ENCODE data around the gene TIE1.
A peak's percentile ranks its signal among the peaks of the same experiment; 100 is the strongest.
"Not testable (repeated sequence)": the region's sequence is repeated elsewhere in the genome, so short reads cannot be mapped to it uniquely, and the experiment has no call there.

The TIE1 gene

DNA sequence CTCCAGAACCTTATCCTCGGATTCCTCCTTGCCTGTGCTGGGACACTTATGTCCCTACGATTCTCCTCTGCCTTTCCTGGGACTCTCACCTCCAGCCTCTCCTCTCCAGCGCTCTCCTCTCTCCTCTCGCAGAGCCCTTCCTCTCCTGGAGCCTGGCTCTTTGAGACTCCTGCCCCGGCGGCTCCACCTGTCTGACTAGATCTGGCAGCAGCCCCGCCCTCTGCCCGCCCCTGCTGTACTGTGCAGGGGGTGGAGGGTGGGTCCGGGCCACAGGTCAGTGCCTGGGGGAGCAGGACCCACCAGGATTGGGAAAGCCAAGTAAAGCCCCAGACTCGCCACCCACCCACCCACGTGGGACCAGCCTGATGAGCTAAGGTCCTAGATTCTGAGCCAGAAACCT is 65.4 kb downstream of the TIE1 start:
- DNase-seq: no peak

DNA sequence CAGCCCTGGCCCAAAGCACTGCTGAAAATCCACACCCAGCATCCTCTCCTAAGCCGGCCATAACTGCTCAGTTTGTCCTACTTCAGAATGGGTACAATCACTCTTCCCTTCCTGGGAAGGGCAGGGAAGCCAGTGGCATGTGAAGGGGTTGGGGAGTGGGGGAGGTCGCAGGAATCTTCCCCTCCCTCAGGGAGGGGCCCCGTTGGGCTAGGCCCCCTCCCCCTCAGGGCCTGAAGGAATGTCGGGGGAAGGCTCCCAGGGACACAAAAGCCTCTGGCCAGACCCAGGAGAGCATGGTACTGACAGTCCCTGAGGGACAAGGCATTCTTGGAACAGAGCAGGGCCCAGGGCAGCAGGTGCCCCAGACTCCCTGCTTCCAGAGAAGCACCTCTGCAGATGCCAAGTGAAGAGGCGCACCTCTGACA is 65.8 kb downstream of the TIE1 start:
- DNase-seq: no peak

DNA sequence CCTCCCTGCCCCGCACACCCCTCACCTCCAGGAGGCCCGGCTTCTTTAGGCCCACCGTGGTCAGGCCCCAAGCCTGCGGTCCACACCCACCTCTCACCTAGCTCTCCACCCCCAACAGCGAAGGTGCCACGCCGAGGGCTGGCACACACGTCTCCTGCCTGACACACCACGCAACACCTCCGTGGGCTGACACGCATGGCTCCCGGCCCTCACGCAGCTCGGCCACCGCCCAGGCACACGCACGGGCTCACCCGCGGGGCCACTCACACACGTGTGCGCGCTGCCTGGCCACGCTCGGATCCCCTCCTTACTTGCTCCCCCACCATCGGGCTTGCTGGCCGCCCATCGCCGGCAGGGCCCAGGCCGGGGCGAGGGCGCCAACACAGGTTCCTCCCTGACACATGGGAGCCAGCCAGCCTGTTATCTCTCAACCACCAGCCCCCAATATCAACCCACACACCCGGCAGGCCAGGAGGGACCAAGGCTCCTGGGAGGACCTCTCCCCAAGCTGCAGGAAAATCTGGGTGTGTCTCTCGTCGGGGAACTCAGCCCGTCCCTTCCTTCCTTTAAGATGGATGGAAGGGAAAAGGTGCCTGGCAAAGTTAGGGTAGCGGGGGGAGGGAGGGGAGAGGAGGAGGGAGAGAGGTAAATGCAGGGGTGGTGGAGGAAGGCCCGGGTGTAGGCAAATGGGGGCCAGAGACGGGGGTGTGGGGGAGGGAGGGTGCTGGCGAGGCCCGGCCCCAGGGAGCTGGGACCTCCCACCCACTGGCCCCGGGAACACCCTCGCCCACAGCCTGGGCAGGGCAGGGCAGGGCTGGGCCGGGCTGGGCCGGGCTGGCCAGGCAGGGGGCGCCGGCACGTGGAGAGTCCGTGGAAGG is 66.5 kb downstream of the TIE1 start:
- DNase-seq: peak; percentile 80

DNA sequence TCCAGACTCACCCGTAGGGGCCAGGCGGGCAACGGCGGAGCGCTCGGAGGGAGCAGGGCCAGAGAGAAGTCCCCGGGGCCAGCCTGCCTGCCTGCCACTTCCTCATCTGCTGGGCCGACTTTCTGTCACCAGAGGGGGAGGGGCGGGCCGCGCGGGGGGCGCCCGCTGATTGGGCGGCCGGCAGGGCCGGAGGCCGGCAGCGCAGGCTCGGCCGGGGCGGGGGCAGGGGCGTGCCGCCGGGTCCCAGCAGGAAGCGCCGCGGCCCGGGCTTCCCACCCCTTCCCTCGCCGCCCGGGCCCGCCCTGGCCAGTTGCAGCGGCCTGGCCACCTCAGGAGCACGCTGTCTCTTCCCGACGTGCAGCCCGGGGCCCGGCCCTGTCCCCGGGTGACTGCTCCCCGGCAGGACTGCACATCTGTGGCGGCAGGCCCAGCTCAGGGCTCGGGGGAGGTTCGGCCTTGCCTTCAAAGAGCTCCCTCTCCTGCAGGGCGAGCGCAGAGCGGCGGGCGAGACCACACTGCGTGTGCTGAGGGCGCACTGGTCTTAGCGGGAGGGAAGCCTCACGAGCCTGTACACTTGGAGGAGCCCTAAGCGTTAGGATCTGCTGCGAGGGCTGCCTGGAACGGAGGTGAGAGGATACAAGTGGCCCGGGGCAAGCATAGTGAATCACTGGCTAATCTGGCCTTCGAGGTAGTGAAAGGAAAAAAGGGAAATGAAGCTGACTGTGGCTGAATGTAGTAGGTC is 67.3 kb downstream of the TIE1 start, which contains the start of gene ELOVL1:
TSS of gene ELOVL1 (minus strand) at position 108 of the 742 bp plus-strand sequence. CDS start 2,402 bp downstream, outside the sequence.
- peak; percentile 82 for DNase-seq

DNA sequence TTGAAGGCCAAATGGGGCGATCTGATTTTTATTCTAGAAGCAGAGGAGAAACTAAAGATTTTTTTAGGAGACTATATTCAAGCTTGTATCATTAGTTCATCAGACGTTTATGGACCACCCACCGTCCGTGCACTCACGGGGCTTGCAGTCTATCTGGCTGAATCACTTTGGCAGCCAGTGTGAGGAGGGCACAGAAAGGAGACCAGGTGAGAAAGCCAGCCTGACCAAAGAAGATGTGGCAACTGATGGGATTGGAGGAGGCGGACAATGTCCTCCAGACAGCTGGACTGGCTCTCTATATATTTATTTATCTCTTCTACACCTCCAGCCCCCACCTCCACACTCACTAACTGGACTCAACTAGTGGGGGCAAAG is 67.9 kb downstream of the TIE1 start:
- DNase-seq: peak; percentile 11

DNA sequence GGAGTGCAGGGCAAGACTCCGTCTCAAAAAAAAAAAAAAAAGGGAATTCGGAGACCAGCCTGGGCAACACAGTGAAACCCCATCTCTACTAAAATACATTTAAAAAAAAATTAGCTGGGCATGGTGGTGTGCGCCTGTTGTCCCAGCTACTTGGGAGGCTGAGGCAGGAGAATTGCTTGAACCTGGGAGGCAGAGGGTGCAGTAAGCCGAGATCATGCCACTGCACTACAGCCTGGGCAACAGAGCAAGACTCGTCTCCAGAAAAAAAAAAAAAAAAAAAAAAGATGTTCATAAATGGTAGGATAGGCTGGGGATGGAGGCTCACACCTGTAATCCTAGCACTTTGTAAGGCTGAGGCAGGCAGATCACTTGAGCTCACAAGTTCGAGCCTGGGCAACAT is 69.0 kb downstream of the TIE1 start:
- not testable (repeated sequence) for DNase-seq

DNA sequence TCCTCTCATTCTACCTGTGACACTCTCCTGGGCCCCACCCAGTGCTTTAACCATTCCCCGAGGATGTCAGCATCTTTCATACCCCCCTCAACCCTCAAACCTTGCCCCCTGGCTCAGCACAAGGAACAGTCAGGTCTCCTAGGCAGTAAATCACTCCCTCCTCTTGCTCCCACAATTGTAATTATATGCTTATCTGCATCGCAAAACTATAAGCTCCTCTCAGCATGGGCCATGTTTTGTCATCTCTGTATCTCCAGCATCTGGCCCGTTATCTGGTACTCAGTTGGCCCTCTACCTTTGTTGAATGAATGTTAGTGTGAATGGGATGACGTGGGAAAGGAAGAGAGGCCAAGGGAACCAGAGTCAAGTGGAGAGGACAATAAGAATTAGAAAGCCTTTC is 69.8 kb downstream of the TIE1 start:
- no peak for DNase-seq

DNA sequence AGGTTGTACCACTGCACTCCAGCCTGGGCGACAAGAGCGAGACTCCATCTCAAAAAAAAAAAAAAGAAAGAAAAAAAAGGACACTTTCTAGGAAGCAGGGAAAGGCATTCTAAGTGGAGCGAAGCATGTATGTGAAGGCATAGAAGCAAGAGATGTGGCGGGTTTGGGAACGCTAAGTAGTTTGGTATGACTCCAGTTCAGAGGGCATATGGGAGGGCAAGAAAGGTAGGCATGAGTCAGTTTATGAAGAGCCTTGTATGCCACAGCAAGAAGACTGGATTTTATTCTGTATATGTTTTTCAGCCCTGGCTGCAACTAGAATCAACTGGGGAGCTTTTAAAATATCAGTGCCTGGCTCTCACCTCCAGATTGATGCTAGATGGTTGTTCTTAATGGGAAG is 71.4 kb downstream of the TIE1 start:
- no peak for DNase-seq
